ENCODE results near the gene AMFR.

Gene AMFR

DNA sequence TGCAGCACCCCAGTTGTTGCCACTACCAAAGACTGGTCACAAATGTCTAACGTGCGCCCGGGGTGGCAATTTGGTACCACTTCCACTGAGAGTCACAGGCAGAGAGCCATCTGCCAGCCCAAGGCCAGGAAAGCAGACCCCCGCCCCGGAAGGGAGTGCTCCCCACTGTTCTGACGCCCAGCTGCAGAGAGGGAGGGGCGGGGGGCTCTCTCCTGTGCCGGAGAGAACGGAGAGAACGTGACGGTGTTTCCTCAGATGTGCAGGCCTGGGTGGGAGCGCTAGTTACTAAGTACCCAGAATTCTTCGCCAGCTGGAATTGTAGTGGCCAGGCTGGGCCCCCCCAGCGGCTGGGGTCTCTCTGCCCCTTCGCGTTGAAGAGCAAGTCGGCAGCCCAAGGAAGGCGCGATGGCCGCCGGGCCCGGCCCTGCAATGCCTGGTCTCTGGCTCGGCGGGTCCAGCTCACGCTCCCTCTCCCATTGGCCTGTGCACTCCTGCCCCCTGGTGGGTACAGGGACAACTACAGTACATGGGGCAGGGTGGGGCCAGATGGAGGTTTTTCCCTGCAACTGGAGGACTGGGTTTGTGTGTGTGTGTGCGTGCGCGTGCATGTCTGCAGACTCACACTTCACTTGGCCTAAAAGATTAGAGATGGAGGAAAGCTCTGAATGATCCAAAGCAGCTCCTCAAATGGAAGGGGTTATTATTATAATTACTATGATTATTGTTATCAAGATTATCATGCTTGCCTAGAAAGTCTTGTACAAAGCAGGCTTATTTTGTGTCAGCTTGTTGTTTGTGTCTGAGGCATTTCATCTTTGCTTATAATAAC, 107.1 kb downstream of the AMFR start:
- H3K4me3 ChIP-seq (ENCODE audit: control insufficient read depth, low read depth, low read length) = peak overlapping the region; percentile 22

GRCh38 chr16:56316545-56316944, 108.8 kb downstream of the AMFR start:
- DNase-seq (ENCODE audit: low read depth) = no peak
- TF ChIP-seq, protein P1, sequence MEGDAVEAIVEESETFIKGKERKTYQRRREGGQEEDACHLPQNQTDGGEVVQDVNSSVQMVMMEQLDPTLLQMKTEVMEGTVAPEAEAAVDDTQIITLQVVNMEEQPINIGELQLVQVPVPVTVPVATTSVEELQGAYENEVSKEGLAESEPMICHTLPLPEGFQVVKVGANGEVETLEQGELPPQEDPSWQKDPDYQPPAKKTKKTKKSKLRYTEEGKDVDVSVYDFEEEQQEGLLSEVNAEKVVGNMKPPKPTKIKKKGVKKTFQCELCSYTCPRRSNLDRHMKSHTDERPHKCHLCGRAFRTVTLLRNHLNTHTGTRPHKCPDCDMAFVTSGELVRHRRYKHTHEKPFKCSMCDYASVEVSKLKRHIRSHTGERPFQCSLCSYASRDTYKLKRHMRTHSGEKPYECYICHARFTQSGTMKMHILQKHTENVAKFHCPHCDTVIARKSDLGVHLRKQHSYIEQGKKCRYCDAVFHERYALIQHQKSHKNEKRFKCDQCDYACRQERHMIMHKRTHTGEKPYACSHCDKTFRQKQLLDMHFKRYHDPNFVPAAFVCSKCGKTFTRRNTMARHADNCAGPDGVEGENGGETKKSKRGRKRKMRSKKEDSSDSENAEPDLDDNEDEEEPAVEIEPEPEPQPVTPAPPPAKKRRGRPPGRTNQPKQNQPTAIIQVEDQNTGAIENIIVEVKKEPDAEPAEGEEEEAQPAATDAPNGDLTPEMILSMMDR (IDR thresholded peaks at IDR 0.05; ENCODE audit: control insufficient read depth, insufficient read depth, low read depth, low read length, missing control alignments) = no peak
- H3K4me3 ChIP-seq (ENCODE audit: control insufficient read depth, low read depth, low read length) = no peak overlapping the region

More for the DNA sequence above, 107.1 kb downstream of the AMFR start:
- TF ChIP-seq, protein P1 (IDR thresholded peaks at IDR 0.05; ENCODE audit: control insufficient read depth, insufficient read depth, low read depth, low read length, missing control alignments) = peak; percentile 98
- DNase-seq (ENCODE audit: low read depth) = peak; percentile 23

DNA sequence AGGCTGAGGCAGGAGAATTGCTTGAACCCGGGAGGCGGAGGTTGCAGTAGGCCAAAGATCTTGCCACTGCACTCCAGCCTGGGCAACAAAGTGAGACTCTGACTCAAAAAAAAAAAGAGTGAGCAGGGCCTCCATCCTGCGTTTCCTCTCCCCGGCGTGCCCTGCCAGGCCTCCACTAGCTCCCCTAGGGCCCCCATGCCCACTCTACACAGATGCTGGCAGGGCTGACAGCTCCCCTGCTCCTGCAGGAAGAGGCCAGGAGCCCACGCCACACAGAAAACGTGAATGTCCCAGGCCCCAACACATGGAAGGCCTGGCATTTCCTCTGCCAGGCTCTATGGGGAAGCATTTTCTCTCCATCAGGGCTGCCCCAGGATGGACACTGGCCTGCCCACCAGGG, 109.4 kb downstream of the AMFR start:
- no peak for DNase-seq (ENCODE audit: low read depth)
- TF ChIP-seq, protein P1 (IDR thresholded peaks at IDR 0.05; ENCODE audit: control insufficient read depth, insufficient read depth, low read depth, low read length, missing control alignments) = no peak
- no peak overlapping the region for H3K4me3 ChIP-seq (ENCODE audit: control insufficient read depth, low read depth, low read length)

DNA sequence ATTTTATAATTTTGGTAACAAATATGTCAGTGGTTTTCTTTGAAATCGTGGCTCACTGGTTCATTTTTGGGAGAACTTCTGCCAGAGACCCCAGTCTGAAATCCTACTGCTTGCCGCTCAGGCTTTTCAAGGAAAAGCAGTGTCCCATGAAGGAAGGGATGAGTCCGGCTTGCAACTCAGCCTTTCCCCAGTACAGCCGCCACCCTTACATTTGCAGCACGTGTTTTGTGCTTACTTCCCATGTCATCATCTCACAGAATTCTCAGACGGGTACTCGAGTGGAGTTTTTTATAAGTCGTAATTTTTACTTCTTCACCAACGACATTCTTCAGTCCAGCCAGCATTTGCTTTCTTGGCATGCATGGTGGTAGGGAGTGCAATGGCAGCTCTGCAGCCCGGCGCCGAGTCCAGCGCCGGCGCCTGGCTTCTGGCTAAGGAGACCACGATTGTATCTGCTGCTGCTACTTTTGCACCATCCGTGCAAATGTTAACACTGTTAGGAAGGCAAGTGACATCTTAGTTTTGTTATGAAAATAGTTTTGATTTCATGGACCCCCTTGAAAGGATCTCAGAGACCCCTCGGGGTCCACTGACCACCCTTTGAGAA, 111.0 kb downstream of the AMFR start:
- DNase-seq (ENCODE audit: low read depth) = no peak
- TF ChIP-seq, protein P1 (IDR thresholded peaks at IDR 0.05; ENCODE audit: control insufficient read depth, insufficient read depth, low read depth, low read length, missing control alignments) = no peak
- H3K4me3 ChIP-seq (ENCODE audit: control insufficient read depth, low read depth, low read length) = no peak overlapping the region

DNA sequence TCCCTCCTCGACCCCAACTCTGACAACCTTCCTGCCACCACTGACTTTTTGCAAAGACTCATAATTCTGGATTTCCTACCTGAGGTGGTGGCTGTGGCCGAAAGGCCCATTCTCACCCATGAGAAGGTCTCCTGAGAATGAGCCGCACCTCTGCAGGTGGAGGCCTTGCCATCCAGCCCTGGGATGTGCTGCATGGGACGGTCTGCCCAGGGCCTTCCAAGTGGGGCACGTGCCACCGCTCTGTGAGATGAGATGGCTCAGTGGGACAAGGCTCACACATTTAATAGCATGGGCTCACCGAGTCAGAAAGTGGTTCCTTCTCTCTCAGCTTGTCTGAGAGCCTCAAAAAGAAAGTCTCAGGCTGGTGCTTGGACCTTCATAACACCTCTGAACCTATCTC, 112.8 kb downstream of the AMFR start:
- DNase-seq (ENCODE audit: low read depth) = no peak
- no peak overlapping the region for H3K4me3 ChIP-seq (ENCODE audit: control insufficient read depth, low read depth, low read length)
- TF ChIP-seq, protein P1 (IDR thresholded peaks at IDR 0.05; ENCODE audit: control insufficient read depth, insufficient read depth, low read depth, low read length, missing control alignments) = no peak

DNA sequence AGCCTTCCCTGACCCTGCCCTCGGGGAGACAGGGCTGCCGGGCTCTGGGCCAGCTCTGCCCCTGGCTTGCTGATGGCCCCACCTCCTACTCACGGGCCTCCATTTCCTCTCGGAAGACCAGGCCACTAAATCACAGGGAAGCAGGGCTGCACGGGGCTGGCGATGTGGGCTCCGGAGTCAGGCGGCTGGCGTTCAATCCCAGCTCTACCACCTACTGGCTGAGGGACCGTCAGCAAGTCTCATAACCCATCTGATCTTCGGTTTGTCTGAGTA, 113.4 kb downstream of the AMFR start:
- H3K4me3 ChIP-seq (ENCODE audit: control insufficient read depth, low read depth, low read length) = no peak overlapping the region

More for the DNA sequence above, 113.4 kb downstream of the AMFR start:
- no peak for DNase-seq (ENCODE audit: low read depth)
- TF ChIP-seq, protein P1 (IDR thresholded peaks at IDR 0.05; ENCODE audit: control insufficient read depth, insufficient read depth, low read depth, low read length, missing control alignments) = no peak

Data from AG09309 (cell line).